ENCODE measurements around the gene PAPOLB. TPM values are rescaled to one million over a fixed set of nuclear protein-coding genes. Genes with fewer than 3 reads are reported as not detected.

Gene PAPOLB
- total and polyA plus RNA-seq, 7 experiments from 2014 or later, result not detected

DNA sequence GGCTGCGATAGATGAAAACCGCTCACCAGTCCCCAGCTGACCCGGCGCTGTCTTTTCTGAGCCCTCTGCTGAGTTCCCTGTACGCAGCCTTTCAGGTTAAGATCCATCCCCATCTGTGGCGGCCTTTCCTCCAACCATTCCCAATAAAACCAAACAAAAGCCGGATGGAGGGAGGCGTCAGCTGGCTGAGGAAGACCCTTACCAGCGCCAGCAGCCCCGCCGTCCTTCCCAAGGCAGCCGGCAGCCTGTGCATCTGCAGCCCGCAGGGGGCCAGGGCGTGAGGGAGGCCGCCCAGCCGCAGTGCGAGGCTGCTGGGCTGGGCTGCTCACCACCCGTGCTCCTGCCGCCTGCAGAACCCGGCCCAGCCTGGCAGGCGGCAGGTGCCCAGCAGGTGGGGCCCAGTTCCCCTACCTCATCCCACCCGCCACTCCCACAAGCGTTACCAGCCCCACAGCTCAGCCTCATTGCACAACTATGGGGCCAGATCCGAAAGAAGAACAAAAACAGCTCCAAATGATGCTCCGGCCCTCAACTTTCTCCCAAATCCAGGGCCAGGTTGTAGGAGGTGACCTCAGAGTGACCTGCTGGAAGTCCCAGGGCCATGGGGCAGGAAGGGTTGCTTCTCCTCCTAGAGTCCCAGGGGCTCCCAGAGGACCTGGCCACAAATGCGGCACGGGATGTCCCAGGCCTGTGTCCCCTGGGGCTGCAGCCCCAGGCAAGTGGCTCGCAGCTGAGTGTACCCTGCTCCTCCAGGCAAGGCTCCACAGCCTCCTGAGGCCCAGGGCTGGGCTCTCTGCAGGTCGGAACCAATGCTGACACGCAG lies 23.8 kb downstream of the PAPOLB start:
- H3K27me3 ChIP-seq (ENCODE audit: control insufficient read depth in 2 of 2, insufficient read depth in 2 of 2, low read length in 2 of 2), result no peaks in the 10 kb centered on the region
- Mint-ChIP-seq H3K27ac (peak overlapping the region in 2 of 9 donors; percentile 4 to 67), H3K4me1 (no peaks in the 10 kb centered on the region), H3K9me3 (peaks cover 0 to 2% (median 0%) of the 10 kb centered on the region in 11 donors), H3K36me3 (no peaks in the 10 kb centered on the region), H3K4me3 (no peak overlapping the region), H3K27me3 (peaks cover 0 to 3% (median 0%) of the 10 kb centered on the region in 5 donors)
- H3K4me3 ChIP-seq (ENCODE audit: low read length), result no peak overlapping the region
- no peak overlapping the region for H3K27ac ChIP-seq (ENCODE audit: low read depth, low read length)
- intact Hi-C loops (cut with micrococcal nuclease), result no loop called here
- CTCF ChIA-PET, result no interaction called here
- POLR2A ChIA-PET, result no interaction called here
- H3K36me3 ChIP-seq (ENCODE audit: control insufficient read depth in 2 of 3, insufficient read depth in 3 of 3, low read length in 3 of 3), result no peaks in the 10 kb centered on the region
- H3K9me3 ChIP-seq (ENCODE audit: control insufficient read depth in 2 of 3, low read length in 3 of 3), result no peaks in the 10 kb centered on the region
- ATAC-seq (no peak), DNase-seq (no peak)
- no peaks in the 10 kb centered on the region for H3K4me1 ChIP-seq (ENCODE audit: control insufficient read depth in 2 of 2, insufficient read depth in 2 of 2, low read length in 2 of 2)

DNA sequence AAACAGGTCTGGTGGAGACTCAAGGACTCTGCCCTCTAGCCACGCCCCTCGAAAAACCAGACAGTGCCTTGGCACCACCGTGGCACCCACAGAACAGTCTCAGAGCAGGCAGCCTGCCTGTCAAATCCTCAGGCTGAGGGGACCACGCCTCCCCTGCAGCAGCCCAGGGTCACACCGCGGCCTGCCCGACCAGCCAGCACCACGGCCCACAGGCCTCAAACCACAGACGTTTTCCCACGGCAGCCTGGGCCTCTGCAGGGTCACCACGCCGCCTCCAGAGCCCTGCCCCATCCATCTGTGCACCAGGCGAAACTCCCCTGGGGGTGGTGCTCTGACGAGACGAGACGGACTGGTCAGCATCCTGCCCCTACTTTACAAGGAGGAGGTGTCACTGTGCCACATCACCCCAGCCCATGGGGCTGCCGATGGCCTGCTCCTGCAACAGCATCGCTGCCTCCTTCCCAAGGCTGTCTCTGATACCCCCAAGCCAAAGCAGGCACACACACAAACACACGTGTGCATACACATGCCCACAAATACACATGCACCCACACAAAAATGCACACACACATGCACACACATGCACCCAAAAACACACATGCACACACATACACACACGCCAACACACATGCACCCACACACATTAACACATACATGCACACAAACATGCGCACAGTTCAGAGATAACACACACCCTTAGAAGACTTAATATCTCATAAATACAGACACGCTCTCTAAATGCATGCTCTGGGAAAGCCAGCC lies 24.6 kb downstream of the PAPOLB start:
- POLR2A ChIA-PET, result no interaction called here
- Histone ChIP-seq H3K36me3 (ENCODE audit: control insufficient read depth in 2 of 3, insufficient read depth in 3 of 3, low read length in 3 of 3) (no peaks in the 10 kb centered on the region), H3K27ac (ENCODE audit: low read depth, low read length) (no peak overlapping the region), H3K27me3 (ENCODE audit: control insufficient read depth in 2 of 2, insufficient read depth in 2 of 2, low read length in 2 of 2) (no peaks in the 10 kb centered on the region), H3K4me3 (ENCODE audit: low read length) (no peak overlapping the region), H3K9me3 (ENCODE audit: control insufficient read depth in 2 of 3, low read length in 3 of 3) (no peaks in the 10 kb centered on the region), H3K4me1 (ENCODE audit: control insufficient read depth in 2 of 2, insufficient read depth in 2 of 2, low read length in 2 of 2) (no peaks in the 10 kb centered on the region)
- peaks cover 0 to 2% (median 0%) of the 10 kb centered on the region in 11 donors for H3K9me3 Mint-ChIP-seq
- no peaks in the 10 kb centered on the region for H3K4me1 Mint-ChIP-seq
- intact Hi-C loops (cut with micrococcal nuclease), result no loop called here
- H3K36me3 Mint-ChIP-seq, result no peaks in the 10 kb centered on the region
- CTCF ChIA-PET, result no interaction called here
- H3K27ac Mint-ChIP-seq, result peak overlapping the region in 2 of 9 donors; percentile 4 to 67
- no peak for DNase-seq
- no peaks in the 10 kb centered on the region for H3K27me3 Mint-ChIP-seq
- H3K4me3 Mint-ChIP-seq, result no peak overlapping the region
- no peak for ATAC-seq

- Histone ChIP-seq H3K4me1 (ENCODE audit: control insufficient read depth in 2 of 2, insufficient read depth in 2 of 2, low read length in 2 of 2) (no peaks in the 10 kb centered on the region), H3K9me3 (ENCODE audit: control insufficient read depth in 2 of 3, low read length in 3 of 3) (no peaks in the 10 kb centered on the region), H3K27me3 (ENCODE audit: control insufficient read depth in 2 of 2, insufficient read depth in 2 of 2, low read length in 2 of 2) (no peaks in the 10 kb centered on the region), H3K27ac (ENCODE audit: low read depth, low read length) (no peak overlapping the region), H3K36me3 (ENCODE audit: control insufficient read depth in 2 of 3, insufficient read depth in 3 of 3, low read length in 3 of 3) (no peaks in the 10 kb centered on the region), H3K4me3 (ENCODE audit: low read length) (no peak overlapping the region)
- H3K4me1 Mint-ChIP-seq, result no peaks in the 10 kb centered on the region
- ChIA-PET CTCF (no interaction called here), POLR2A (no interaction called here)
- DNase-seq, result no peak
- H3K4me3 Mint-ChIP-seq, result no peak overlapping the region
- ATAC-seq, result no peak
- peaks cover 0 to 2% (median 0%) of the 10 kb centered on the region in 11 donors for H3K9me3 Mint-ChIP-seq
- no peaks in the 10 kb centered on the region for H3K36me3 Mint-ChIP-seq
- H3K27me3 Mint-ChIP-seq, result no peaks in the 10 kb centered on the region
- no peak overlapping the region for H3K27ac Mint-ChIP-seq
- intact Hi-C loops (cut with micrococcal nuclease), result no loop called here
Measured at GRCh38 chr7:4836206-4836661, 25.6 kb downstream of the PAPOLB start.

- H3K9me3 Mint-ChIP-seq, result peaks cover 0 to 2% (median 0%) of the 10 kb centered on the region in 11 donors
- Histone ChIP-seq H3K4me3 (ENCODE audit: low read length) (no peak overlapping the region), H3K36me3 (ENCODE audit: control insufficient read depth in 2 of 3, insufficient read depth in 3 of 3, low read length in 3 of 3) (no peaks in the 10 kb centered on the region), H3K27me3 (ENCODE audit: control insufficient read depth in 2 of 2, insufficient read depth in 2 of 2, low read length in 2 of 2) (no peaks in the 10 kb centered on the region), H3K4me1 (ENCODE audit: control insufficient read depth in 2 of 2, insufficient read depth in 2 of 2, low read length in 2 of 2) (no peaks in the 10 kb centered on the region), H3K9me3 (ENCODE audit: control insufficient read depth in 2 of 3, low read length in 3 of 3) (no peaks in the 10 kb centered on the region), H3K27ac (ENCODE audit: low read depth, low read length) (no peak overlapping the region)
- POLR2A ChIA-PET, result no interaction called here
- H3K27ac Mint-ChIP-seq, result no peak overlapping the region
- H3K4me3 Mint-ChIP-seq, result no peak overlapping the region
- no peaks in the 10 kb centered on the region for H3K36me3 Mint-ChIP-seq
- CTCF ChIA-PET, result no interaction called here
- no peaks in the 10 kb centered on the region for H3K4me1 Mint-ChIP-seq
- DNase-seq (no peak), ATAC-seq (no peak)
- no peaks in the 10 kb centered on the region for H3K27me3 Mint-ChIP-seq
- intact Hi-C loops (cut with micrococcal nuclease), result no loop called here
Measured at GRCh38 chr7:4835398-4836205, 26.2 kb downstream of the PAPOLB start.

GRCh38 chr7:4834601-4835397 lies 27.0 kb downstream of the PAPOLB start:
- no peaks in the 10 kb centered on the region for H3K36me3 Mint-ChIP-seq
- no peak for DNase-seq
- no peaks in the 10 kb centered on the region for H3K27me3 Mint-ChIP-seq
- no peaks in the 10 kb centered on the region for H3K36me3 ChIP-seq (ENCODE audit: control insufficient read depth in 2 of 3, insufficient read depth in 3 of 3, low read length in 3 of 3)
- CTCF ChIA-PET, result no interaction called here
- no peak for ATAC-seq
- H3K9me3 ChIP-seq (ENCODE audit: control insufficient read depth in 2 of 3, low read length in 3 of 3), result no peaks in the 10 kb centered on the region
- H3K4me3 ChIP-seq (ENCODE audit: low read length), result no peak overlapping the region
- H3K27ac Mint-ChIP-seq, result no peak overlapping the region
- H3K27me3 ChIP-seq (ENCODE audit: control insufficient read depth in 2 of 2, insufficient read depth in 2 of 2, low read length in 2 of 2), result no peaks in the 10 kb centered on the region
- no peak overlapping the region for H3K27ac ChIP-seq (ENCODE audit: low read depth, low read length)
- H3K9me3 Mint-ChIP-seq, result peaks cover 0 to 2% (median 0%) of the 10 kb centered on the region in 11 donors
- intact Hi-C loops (cut with micrococcal nuclease), result no loop called here
- H3K4me3 Mint-ChIP-seq, result no peak overlapping the region
- peaks cover 0 to 6% (median 5%) of the 10 kb centered on the region in 7 donors for H3K4me1 Mint-ChIP-seq
- POLR2A ChIA-PET, result no interaction called here
- no peaks in the 10 kb centered on the region for H3K4me1 ChIP-seq (ENCODE audit: control insufficient read depth in 2 of 2, insufficient read depth in 2 of 2, low read length in 2 of 2)

All from naive thymus-derived CD4-positive, alpha-beta T cell (primary cell).